Measurements from ENCODE around the gene ZDHHC18. TPM values are rescaled to one million over a fixed set of nuclear protein-coding genes. Genes with fewer than 3 reads are reported as not detected.

The ZDHHC18 gene
- total RNA-seq, 1 donor from 2014 or later: 25.5 TPM

DNA sequence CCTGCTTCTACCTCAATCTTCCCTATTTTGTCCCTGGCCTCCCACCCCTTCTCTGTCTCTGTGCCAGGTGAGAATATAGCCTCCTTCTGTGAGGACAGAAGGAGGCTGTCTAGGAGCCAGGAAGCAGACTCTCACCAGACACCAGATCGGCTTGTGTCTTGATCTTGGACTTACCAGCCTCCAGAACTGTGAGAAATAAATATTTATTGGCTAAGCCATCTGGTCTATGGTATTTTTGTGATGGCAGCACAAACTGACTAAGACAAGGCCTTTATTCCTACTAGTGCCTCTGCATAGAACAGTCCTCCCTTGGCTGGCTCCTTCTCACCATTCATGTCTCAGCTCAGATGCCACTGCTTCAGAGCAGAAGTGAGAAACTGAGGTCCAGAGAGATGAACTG lies 61.7 kb downstream of the ZDHHC18 start:
- Mint-ChIP-seq H3K4me1 (ENCODE audit: low read depth) (peaks cover 29% of the 10 kb centered on the region), H3K27ac (ENCODE audit: unreplicated experiment) (no peak overlapping the region), H3K4me3 (ENCODE audit: unreplicated experiment) (peak overlapping the region; percentile 85), H3K9me3 (ENCODE audit: low read depth) (no peaks in the 10 kb centered on the region), H3K27me3 (ENCODE audit: low read depth) (no peaks in the 10 kb centered on the region), H3K36me3 (ENCODE audit: low read depth) (peaks cover 40% of the 10 kb centered on the region)
- no peak for TF ChIP-seq CTCF (IDR thresholded peaks at IDR 0.05)
- DNase-seq (ENCODE audit: low spot score): no peak

DNA sequence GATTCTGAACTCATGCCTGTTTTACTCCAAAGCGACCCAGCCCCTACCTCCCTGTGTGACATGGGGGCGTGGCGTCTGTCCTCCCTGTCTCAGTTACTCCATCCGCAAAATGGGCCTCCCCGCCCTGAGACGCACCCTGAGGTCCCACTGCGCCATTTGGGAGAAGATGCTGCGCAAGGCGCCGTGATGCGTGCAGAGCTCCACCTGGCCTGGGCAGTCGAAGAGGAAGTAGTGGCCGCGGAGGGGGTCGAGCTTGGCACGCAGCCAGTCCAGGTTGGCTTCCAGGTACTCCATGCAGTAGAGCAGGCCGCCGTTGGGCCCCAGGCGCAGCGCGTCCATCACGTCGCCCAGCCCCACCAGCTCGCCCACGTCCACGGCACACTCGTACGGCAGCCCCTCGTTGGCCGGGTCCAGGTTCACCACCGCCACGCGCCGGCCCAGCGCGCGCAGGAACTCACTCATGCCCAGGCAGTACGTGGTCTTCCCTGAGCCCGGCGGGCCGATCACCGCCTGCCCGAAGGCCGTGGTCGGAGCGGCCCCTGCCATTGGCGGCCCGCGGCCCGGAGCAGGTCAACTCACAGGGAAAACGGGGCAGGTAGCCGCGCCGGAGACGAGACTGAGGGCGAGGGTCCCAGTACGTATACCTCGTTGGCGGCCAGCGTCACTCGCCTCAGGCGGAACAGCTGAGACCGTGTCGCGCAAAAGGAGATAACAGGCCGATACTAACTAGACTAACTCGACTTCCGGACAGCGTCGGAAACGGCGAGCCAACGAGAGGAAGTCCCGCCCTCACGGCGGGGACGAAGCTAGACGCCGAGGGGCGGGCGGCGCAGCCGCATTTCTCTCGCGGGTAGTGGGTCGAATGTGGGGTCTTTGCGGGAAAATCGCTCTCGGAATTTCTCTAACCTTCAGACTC lies 63.3 kb downstream of the ZDHHC18 start, which contains the start of gene GPN2:
TSS of gene GPN2 (minus strand) at position 733 of the 916 bp plus-strand sequence. CDS start at position 546, 187 bp downstream.
- Mint-ChIP-seq H3K4me3 (ENCODE audit: unreplicated experiment) (peak within 1 kb of the TSS; percentile 85), H3K4me1 (ENCODE audit: low read depth) (peaks cover 29% of the 10 kb centered on the region), H3K9me3 (ENCODE audit: low read depth) (no peaks in the 10 kb centered on the region), H3K27me3 (ENCODE audit: low read depth) (no peaks in the 10 kb centered on the region), H3K27ac (ENCODE audit: unreplicated experiment) (peak within 1 kb of the TSS; percentile 93), H3K36me3 (ENCODE audit: low read depth) (peaks cover 40% of the 10 kb centered on the region)
- TF ChIP-seq CTCF (IDR thresholded peaks at IDR 0.05): peak; percentile 12
- DNase-seq (ENCODE audit: low spot score): peak; percentile 93

- Mint-ChIP-seq H3K27me3 (ENCODE audit: low read depth) (no peaks in the 10 kb centered on the region), H3K4me3 (ENCODE audit: unreplicated experiment) (peak overlapping the region; percentile 85), H3K4me1 (ENCODE audit: low read depth) (peaks cover 29% of the 10 kb centered on the region), H3K27ac (ENCODE audit: unreplicated experiment) (peak overlapping the region; percentile 93), H3K36me3 (ENCODE audit: low read depth) (peaks cover 35% of the 10 kb centered on the region), H3K9me3 (ENCODE audit: low read depth) (no peaks in the 10 kb centered on the region)
- DNase-seq (ENCODE audit: low spot score): no peak
- peak; percentile 13 for TF ChIP-seq CTCF (IDR thresholded peaks at IDR 0.05)
These were observed 63.9 kb downstream of the ZDHHC18 start for GRCh38 chr1:26890467-26890796.

GRCh38 chr1:26894263-26894662 lies 67.8 kb downstream of the ZDHHC18 start:
- Mint-ChIP-seq H3K4me3 (ENCODE audit: unreplicated experiment) (no peak overlapping the region), H3K36me3 (ENCODE audit: low read depth) (peaks cover 22% of the 10 kb centered on the region), H3K27ac (ENCODE audit: unreplicated experiment) (no peak overlapping the region), H3K4me1 (ENCODE audit: low read depth) (peaks cover 21% of the 10 kb centered on the region), H3K27me3 (ENCODE audit: low read depth) (no peaks in the 10 kb centered on the region), H3K9me3 (ENCODE audit: low read depth) (no peaks in the 10 kb centered on the region)
- DNase-seq (ENCODE audit: low spot score): no peak
- no peak for TF ChIP-seq CTCF (IDR thresholded peaks at IDR 0.05)

GRCh38 chr1:26897351-26897750 lies 70.9 kb downstream of the ZDHHC18 start:
- Mint-ChIP-seq H3K9me3 (ENCODE audit: low read depth) (no peaks in the 10 kb centered on the region), H3K4me3 (ENCODE audit: unreplicated experiment) (no peak overlapping the region), H3K27ac (ENCODE audit: unreplicated experiment) (no peak overlapping the region), H3K27me3 (ENCODE audit: low read depth) (no peaks in the 10 kb centered on the region), H3K4me1 (ENCODE audit: low read depth) (peaks cover 21% of the 10 kb centered on the region), H3K36me3 (ENCODE audit: low read depth) (peaks cover 19% of the 10 kb centered on the region)
- no peak for TF ChIP-seq CTCF (IDR thresholded peaks at IDR 0.05)
- no peak for DNase-seq (ENCODE audit: low spot score)
